GM12874 (cell line): ENCODE data around the gene BOLL.

Experiments
- CTCF ChIP-seq: IDR thresholded peaks from 2 replicates; pipeline ENCODE4 v1.5.1; 2011; ENCODE audit warnings: low read depth, mild to moderate bottlenecking, control low read depth, low read length, moderate library complexity; ENCODE audit not compliant: insufficient read depth

BOLL gene

DNA sequence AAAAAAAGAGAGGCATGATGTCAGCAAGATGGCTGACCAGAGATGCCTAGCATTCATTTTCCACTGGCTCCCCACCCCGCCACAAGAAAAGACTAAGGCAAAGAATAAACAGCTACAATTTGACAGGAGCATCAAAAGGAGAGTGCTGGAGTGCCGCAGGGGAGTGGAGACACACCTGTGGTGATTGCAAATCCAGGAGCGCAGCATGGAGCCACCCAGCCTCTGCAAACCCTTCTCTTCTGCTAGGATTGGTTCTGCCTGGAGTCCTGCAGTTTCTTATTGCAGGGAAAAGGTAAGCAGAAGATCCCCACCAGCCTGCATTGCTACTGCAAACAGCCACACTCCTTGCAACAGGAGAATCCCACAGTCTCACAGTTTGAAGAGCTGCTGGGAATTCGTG lies 26.1 kb downstream of the BOLL start:
- no peak for TF ChIP-seq CTCF

DNA sequence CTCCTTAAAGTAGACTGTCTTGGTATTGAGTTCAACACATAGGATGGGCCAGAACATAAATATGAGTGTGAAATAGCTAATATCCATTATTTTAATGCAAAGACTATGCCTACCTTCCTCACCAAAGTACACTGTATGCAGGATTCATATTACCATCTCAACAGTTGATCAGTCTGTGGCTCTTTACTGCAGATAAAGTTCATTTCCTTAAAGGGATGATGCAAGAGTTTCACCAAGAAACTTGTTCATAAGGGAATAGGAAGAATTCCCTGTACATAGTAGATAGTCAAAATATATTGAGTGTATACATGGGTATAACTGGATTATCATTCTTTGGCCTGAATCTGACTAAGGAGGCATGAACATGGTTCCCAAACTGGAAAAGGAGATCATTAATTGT lies 44.9 kb downstream of the BOLL start:
- TF ChIP-seq CTCF: no peak

- TF ChIP-seq CTCF: no peak
Observed at GRCh38 chr2:197727011-197727410, 58.1 kb downstream of the BOLL start.

DNA sequence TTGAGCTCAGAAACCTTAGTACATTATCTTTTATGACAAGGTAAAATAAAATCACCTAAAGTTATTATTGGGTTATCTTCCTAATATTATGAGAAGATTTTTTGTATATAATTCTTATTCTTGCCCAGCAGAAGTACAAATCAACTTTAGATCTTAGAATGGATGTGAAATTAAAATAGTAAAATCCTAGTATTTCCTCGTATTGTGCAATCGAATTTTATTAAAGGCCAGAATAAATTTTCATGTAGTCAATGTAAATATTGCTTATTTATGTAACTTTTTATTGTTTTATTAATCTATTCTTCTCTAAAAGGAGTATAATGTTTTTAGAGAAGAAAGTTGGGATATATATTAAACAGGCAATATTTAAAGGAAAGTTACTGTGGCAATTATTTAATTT lies 67.3 kb downstream of the BOLL start:
- no peak for TF ChIP-seq CTCF

DNA sequence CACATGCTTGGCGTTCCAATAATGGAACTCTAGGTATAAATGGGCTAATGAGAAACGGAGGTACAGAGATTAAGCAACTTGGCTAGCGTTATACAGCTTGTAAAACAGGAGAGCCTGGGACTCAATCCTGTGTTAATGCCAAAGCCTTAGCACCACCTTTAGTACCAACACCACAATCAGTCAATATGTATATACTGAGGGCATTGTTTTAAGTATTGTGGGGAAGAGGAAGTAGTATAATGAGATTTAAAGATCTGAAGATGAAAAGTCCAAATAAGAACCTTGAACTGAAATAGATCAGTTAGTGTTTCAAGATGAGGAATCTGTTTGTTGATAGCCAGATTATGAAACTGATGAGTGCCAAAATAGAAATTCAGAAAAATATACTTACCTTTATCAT lies 71.8 kb downstream of the BOLL start:
- no peak for TF ChIP-seq CTCF

- no peak for TF ChIP-seq CTCF
Observed at GRCh38 chr2:197711578-197711977, 73.5 kb downstream of the BOLL start.

- TF ChIP-seq CTCF: no peak
Observed at GRCh38 chr2:197710424-197711042, 74.6 kb downstream of the BOLL start.

DNA sequence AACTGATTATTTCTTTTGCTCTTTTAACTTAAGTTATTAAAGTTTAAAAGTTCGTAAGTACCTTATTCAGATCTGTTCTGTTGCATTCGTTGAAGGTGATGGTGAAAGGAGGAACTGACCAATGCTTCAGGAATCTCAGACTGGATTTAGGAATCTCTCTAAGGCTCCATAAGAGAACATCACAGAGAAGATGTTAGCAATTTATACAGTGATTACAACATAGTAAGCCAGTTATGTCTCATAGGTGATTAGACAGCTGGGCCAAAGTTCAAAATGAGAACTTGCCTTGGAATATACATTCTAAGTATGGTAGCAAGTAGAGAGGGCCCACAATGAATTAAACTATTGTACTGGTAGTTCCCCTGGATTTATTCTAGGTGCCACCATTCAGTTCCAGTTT lies 76.8 kb downstream of the BOLL start:
- no peak for TF ChIP-seq CTCF
